HG02798 (cell line): Measurements from ENCODE around the gene S100A9.

Experiments used
- ATAC-seq: cut with Tn5 transposase; IDR thresholded peaks from one replicate; pipeline ENCODE4 v1.9.1; 2021; ENCODE audit warnings: mild to moderate bottlenecking; ENCODE audit not compliant: unreplicated experiment, poor library complexity

The S100A9 gene

DNA sequence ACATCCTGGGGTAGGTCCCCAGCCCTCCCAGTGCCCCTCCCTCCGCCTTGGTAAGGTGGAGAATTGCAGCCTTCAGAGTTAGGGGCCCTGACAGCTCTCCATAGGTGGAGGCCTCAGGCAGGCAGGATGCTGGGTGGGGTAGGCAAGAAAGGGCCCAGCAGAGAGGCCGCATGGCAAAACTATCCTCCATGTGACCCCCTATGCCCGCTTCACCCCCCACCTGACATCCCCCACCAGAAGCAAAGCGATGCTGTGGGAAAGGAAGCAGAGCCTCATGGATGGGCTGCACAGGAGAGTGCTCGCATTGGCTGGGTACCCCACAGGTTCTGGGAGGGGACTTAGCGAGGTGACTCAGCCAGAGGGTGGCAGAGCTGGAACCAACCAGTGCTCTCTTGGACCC lies 1.6 kb downstream of the S100A9 start:
- ATAC-seq: no peak

DNA sequence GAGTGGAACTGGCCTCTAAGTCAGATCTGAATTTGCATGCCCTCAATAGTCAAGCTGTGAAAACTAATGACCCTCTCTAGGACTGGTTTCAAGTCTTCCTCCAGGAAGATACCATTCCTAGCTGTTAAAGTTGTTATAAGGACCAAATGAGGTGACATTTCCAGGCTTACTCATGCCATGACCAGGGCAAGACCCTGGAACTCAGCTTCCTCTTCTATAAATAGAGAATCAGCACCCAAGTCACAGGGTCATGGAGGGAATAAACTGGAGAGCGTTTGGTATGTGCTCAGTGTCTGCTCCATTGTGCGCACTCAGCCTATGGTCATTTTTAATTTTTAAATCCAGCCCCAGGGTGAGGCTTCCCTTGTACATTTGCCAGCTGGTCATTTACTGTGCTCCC lies 2.5 kb downstream of the S100A9 start:
- ATAC-seq: no peak

DNA sequence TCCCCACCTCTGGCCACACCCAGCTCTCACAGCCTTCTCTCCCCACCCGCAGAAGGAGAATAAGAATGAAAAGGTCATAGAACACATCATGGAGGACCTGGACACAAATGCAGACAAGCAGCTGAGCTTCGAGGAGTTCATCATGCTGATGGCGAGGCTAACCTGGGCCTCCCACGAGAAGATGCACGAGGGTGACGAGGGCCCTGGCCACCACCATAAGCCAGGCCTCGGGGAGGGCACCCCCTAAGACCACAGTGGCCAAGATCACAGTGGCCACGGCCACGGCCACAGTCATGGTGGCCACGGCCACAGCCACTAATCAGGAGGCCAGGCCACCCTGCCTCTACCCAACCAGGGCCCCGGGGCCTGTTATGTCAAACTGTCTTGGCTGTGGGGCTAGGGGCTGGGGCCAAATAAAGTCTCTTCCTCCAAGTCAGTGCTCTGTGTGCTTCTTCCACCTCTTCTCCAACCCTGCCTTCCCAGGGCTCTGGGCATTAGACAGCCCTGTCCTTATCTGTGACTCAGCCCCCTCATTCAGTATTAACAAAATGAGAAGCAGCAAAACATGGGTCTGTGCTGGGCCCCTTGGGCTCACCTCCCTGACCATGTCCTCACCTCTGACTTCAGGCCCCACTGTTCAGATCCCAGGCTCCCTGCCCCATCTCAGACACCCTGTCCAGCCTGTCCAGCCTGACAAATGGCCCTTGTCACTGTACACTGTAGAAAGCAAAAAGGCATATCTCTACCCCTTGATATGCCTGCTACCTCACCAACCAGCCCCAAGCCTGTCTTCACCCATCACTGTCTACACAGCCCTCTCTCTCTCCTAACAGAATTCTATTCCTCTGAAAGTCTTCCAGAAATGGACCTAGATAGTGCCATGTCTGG lies 3.2 kb downstream of the S100A9 start:
- no peak for ATAC-seq

DNA sequence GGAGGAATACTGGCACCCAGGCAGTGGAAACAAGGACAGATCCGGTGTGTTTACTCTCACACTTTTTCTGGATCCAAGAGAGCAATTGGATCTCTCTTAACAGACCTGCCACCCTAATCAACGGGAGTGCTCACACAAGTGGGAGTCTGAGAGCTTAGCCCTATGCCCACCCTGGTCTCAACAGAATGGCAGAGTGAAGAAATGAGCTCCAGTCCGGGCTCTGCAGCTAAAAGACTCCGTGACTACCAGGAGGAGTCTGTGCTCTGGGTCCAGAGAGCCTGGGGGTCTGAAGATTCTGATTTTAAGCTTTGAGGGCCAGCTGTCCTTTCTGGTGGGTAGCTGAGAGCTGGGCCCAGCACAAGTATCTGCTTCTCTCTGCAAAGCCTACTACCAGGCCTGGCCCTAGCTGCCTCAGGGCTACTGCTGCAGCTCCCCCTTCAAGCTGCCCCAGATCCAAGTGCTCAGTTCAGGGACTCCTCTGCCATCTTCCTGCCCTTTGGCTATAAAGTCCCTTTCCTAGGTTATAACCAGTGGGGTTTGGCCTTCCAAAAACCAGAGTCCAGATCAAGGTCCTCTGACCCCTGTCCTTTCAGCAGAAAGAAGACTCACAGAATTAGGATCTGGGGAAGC lies 3.9 kb downstream of the S100A9 start:
- ATAC-seq: no peak

DNA sequence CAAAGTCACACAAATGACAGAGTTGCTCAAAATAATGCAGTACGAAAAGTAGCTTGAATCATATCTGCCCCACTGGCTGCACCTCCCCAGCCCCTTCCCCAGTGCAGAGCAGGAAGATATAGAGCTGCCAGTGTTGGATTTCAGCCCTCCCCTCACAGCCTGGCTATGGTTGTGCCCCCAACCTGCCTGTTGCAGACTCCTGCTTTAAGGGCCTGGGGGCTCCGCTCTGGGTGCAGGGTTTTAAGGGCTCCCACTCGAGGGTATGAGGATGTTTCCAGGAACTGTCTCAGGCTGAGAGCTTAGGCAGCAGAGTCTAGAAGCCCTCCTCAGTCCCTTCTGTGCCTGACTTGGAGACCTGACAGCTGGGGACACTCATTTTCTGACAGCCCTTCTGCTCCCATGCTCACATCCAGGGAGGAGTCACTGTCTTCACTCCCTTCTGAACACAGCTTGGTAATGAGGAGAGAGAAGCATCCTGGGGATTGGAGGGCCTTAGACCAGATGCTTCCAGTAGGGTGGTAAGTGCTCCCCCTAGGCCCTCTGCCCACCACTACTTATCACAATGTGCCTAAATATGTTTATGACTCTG lies 4.6 kb downstream of the S100A9 start:
- ATAC-seq: no peak

DNA sequence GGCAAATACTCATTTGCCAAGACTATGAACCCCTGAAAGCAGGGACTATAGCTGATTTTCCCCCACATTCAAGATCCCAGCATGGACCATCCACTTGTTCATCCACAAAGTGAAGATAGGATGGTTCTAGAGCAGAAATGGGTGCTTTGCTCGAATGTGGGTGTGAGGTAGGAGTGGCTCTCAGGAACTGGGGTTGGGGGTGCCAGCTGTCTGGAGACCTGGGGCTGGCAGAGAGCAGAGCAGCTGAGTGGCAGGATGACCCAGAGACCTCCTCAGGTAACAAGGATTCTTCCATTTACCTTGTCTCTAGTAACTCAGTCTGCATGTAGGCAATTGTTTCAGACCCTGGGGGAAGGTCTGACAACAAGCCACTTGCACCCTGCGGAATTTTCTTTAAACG lies 6.0 kb downstream of the S100A9 start:
- ATAC-seq: no peak

DNA sequence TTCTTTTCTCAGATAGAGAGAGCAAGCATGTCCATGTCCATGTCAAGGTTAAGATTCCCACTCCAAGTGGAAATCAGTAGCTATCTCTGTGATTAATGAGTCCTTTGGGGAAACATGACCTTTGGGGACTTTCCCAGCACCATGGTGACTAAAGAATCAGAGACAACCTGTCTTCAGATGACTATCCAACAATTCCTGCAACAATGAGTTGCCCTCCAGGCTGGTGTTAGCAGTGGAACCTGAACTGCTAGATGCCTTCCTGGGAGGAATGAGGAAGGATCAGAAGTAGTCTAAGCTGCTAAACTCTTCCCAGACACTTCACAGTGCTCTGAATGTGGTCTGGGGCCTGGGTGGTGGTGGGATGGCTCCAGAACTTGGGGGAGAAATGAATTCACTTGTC lies 6.5 kb downstream of the S100A9 start:
- no peak for ATAC-seq

DNA sequence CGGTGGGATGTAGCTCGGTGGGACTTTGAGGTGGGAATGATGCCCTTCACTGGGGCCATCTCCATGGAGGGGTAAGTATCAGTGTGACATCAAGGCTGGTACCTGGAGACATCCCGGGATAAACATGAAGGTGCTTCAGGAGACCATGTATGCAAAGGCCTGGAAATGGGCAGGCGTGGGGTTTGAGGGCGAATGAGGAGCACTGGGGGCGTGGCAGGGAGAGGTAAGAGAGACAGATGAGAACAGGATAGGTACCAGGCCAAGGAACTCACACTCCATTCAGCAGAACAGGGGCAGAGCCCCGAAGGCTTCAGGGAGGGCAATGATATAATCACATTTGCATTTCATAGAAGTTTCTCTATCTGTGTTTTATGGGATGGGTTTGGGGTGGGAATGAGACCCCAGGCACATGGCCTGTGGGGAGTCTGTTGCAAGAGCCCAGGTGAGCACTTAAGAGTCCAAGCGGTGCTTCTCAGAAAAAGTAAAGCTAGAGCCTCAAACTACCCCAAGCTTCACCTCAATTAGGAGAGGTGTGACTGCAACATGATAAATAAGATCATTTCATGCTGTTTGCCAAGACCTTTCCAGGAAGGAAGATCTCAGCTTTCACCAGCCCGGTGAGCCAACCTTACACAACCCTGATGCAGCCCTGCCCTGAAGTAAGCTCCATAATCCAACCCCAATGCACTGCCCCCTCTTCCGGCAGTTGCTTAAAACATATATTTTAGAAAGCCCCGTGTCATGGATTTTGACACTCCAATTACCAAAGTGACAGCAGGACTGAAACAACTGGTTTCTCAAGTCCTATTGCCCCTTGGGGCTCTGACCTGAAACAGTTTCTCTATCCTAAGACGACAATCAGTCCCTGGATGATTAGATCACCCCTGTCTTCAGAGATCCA lies 7.4 kb downstream of the S100A9 start:
- ATAC-seq: no peak

DNA sequence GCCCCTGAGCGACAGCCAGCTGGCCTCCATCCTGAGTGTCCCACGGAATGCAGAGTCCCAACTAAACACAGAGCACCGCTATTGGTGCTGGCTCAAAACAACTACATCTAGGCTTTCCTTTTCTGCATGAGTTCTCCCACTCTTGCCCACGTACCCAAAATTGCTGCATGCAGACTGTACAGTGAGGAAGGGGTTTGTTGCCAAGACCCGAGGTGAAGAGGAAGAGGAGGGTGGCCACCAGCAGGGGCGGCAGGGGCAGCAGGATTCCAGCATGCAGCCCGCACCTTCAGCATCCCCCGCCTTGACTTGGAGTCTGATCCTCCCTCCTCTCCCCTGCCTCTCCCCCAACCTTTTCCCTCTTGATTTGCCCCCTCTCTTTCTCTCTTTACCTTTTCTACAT lies 8.0 kb downstream of the S100A9 start:
- no peak for ATAC-seq

DNA sequence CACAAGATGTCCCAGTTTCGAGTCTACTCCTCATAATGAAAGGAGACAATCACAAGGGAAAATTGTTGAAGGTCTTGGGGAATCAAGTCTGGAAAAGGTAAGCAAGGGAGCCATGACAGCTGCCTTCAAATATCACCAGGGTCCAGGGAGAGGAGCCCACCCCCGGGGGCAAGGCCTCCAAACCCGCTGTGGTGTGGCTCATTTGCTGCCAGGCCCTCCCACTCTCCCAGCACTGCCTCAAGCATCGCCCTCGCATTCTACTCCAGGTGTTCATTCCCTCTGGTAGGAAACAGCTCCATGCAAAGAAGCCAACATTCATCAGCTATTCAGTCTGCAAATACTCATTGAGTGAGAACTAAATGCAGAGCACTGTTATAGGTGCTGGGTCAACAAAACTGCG lies 8.6 kb downstream of the S100A9 start:
- no peak for ATAC-seq

DNA sequence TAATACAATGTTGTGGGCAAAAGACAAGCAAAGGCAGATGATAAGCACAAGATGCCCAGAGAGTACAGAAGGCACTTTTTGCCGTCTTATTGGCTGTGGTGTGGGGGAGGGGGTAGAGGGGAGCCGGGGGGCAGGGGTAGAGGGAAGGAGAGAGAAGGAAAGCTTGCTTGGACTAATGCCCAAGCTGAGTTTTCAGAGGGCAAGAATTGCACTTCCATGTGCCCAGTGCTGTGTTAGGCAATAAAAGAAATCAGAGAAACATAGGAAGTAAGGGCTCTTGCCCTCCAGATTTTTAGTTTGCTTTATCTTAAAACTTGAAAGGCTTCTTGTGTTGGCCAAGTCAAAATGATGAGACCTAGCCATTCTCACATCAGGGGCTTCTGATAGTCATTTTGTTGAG lies 9.4 kb downstream of the S100A9 start:
- ATAC-seq: no peak

DNA sequence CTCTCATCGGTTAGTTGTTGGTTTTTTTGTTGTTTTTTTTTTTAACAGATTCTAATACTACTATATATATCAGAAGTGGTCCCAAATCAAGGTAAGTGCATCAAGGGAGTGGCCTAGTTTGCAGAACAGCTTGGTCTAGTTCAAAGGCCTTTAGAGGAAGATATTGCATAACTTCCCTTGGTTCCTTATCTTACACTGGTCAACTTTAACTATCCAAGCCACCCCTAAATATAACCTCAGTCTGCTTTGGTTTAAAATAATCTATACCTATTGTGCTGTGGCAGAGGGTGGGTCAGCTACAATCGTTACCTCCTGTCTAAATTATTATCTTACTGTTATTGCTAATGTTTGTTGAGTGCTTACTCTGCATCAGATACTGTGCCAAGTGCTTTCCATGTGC lies 10.8 kb downstream of the S100A9 start:
- no peak for ATAC-seq

DNA sequence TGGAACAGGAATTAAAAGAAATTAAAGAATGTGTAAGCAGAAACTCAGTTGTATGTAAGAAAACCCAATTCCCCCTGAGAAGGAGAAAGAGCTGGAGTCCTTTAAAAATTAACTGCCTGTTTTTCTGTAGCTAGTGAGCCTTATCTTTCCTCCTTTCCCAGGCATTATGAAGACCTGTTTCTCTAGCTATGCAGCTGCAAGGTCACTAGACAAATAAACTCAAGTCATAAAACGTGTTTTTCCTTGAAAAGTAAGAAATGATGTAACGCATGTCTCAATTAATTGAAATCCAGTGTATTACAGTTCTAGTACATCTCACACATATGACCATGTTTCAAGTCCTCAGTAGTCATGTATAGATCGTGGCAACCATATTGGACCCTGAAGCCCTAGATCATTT lies 12.5 kb downstream of the S100A9 start:
- no peak for ATAC-seq

DNA sequence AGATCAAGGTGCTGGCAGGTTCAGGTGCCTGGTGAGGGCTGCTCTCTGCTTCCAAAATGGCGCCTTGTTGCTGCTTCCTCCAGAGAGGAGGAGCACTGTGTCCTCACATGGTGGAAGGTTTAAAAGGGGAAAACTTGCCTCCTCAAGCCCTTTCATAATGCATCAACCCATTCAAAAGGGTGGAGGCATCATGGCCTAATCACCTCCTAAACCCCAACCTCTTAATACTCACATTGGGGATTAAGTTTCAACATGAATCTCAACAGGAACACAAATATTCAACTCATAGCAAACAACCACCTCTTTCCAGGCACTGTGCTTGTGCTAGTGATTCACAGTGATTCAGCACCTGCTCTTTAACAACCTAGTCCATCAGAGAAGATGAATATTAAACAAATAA lies 13.6 kb downstream of the S100A9 start:
- no peak for ATAC-seq

DNA sequence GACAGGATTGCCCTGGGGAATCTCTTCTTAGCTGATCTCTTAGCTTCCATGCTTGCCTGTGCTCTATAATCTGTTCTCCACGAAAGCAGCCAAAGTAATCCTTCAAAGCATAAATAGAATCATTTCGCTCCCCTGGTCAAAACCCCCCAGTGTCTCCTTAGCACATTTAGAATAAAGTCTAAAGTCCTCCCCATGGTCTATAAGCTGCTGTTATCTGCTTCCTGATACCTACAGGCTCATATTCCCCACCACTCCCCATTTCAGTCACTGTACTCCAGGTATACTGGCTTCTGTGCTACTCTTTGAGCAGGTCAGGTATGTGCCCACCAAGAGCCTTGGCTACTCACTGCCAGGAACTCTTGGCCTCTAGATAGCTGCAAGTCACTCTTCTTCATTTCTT lies 14.9 kb downstream of the S100A9 start:
- no peak for ATAC-seq

DNA sequence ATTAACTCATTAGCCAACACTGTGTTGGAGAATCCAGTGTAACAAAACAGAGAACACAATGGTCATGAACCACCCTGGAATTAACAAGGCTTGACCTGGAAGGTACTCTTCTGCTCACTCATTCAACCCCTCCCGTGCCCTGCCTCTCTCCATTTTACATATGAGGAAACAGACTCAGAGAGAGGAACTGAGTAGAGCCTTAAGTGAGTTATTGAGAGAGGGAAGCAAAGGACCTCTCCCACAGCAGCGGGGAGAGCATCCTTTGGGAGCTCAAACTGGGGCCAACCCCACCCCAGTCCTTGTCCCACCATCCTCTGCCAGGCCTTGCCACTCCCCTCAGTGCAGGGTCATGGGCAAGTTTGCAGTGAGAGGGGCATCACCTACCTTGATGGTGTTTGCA lies 16.4 kb downstream of the S100A9 start:
- ATAC-seq: no peak

DNA sequence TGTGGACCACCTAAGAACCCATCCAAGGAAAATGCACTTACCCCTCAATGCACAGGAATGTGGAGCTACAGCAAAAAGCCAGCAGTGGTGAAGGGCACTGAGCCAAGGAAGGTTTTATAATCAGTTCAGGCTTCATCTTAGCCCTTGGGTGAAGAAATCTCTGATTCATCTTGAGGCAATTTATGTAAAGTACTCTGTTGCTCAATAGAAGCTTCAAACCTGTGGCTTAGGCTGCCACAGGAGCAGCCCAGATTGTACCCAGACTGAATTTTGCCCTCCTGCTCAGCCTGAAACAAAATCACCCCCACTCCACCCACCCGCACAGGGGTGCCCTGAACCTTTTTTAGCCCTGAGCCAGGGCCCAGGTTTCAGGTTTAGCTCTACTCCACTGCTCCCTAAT lies 17.9 kb downstream of the S100A9 start, which contains the start of gene S100A12:
S100A12 (minus strand) TSS at position 111 of the 400 bp plus-strand sequence. CDS start 1,029 bp downstream, outside the sequence.
- ATAC-seq: no peak

DNA sequence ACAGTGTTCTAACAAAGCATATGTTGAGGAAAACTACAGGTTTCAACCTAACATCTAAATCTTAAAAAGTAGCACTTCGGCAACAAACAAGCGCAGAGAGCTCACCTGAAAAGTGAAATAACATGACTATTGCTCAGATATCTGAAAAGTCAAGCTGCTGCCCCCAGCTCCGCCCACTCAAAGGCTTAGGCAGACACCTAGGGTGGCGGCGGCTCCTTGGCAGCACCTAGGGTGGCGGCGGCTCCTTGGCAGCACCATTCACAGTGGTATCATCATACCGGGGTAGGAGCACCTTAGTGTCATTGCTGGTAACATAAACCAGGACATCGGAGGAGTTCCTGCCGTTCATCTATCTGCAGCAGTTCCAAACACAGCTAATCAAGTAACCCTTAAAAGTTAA lies 21.9 kb downstream of the S100A9 start:
- ATAC-seq: no peak

DNA sequence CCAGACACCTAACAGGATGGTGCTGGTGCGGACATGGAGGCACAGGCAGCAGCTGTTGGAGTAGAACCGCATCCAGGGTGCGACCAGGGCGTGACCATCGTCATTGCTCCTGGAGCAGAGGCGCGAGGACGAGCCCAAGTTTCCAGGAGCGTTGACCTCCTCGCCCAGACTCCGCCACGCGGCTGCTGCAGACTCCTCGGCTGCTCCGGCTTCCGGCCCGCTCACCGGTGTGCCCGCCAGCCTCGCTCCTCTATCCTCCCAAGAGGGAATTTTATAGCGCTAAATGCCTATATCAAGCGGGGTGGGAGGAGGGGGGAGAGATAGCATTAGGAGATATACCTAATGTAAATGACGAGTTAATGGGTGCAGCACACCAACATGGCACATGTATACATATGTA lies 23.1 kb downstream of the S100A9 start:
- ATAC-seq: no peak

DNA sequence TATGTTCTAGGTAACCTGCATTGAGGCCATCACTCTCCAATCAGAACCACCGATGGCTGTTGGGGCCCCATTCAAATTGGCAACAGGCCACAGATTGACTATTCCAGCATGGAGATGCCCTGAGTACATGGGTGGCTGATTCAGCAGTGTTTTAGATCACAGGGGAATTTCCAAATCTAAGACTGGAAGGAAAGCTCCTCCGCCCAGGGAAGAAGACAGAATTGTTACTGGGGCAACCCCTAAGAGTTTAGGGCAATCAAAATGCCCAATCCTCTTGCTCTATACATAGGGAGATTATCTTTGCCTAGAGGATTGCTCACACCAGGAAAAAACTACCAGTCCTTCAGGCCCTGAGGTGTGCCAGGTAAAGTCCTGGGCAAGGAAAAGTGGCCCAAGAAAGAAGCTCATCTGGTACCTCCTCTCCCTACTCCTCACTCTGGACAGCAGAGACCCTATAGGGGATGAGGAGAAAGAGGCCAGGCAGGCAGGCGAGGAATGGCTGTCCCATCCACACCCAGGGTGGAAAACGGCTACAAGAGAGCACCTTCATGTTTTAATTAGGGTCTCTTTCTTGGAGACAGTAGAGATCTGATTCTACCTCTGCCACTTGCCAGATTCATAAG lies 27.4 kb downstream of the S100A9 start:
- ATAC-seq: no peak
